ENCODE measurements around the gene CELSR1. TPM values are rescaled to one million over a fixed set of nuclear protein-coding genes. Genes with fewer than 3 reads are reported as not detected.

The CELSR1 gene
- total RNA-seq, 1 donor from 2014 or later = 8.9 TPM

GRCh38 chr22:46353483-46354105 lies 183.8 kb downstream of the CELSR1 start:
- Histone ChIP-seq H3K36me3 (peaks cover 83% of the 10 kb centered on the region), H3K27me3 (ENCODE audit: low read depth) (no peaks in the 10 kb centered on the region), H3K27ac (replicated peaks) (peak overlapping the region; percentile 91), H3K9me3 (replicated peaks) (no peaks in the 10 kb centered on the region), H3K4me1 (peaks cover 66% of the 10 kb centered on the region), H3K4me3 (no peak overlapping the region)
- no peak for TF ChIP-seq CTCF (IDR thresholded peaks at IDR 0.05; ENCODE audit: borderline replicate concordance)
- no peak for DNase-seq
- intact Hi-C loops (cut with micrococcal nuclease) = no loop called here

- peak overlapping the region; percentile 91 for H3K27ac ChIP-seq (replicated peaks)
- TF ChIP-seq CTCF (IDR thresholded peaks at IDR 0.05; ENCODE audit: borderline replicate concordance) = no peak
- H3K36me3 ChIP-seq = peaks cover 91% of the 10 kb centered on the region
- intact Hi-C loops (cut with micrococcal nuclease) = no loop called here
- no peaks in the 10 kb centered on the region for H3K27me3 ChIP-seq (ENCODE audit: low read depth)
- no peak overlapping the region for H3K4me3 ChIP-seq
- H3K4me1 ChIP-seq = peaks cover 74% of the 10 kb centered on the region
- peak; percentile 73 for DNase-seq
- H3K9me3 ChIP-seq (replicated peaks) = no peaks in the 10 kb centered on the region
These were observed 184.6 kb downstream of the CELSR1 start for GRCh38 chr22:46352691-46353386.

GRCh38 chr22:46352276-46352675 lies 185.1 kb downstream of the CELSR1 start:
- no peaks in the 10 kb centered on the region for H3K27me3 ChIP-seq (ENCODE audit: low read depth)
- no peaks in the 10 kb centered on the region for H3K9me3 ChIP-seq (replicated peaks)
- intact Hi-C loops (cut with micrococcal nuclease) = no loop called here
- H3K4me1 ChIP-seq = peaks cover 79% of the 10 kb centered on the region
- TF ChIP-seq CTCF (IDR thresholded peaks at IDR 0.05; ENCODE audit: borderline replicate concordance) = no peak
- peaks cover 96% of the 10 kb centered on the region for H3K36me3 ChIP-seq
- no peak for DNase-seq
- H3K4me3 ChIP-seq = no peak overlapping the region
- peak overlapping the region; percentile 91 for H3K27ac ChIP-seq (replicated peaks)

- Histone ChIP-seq H3K36me3 (peaks cover 96% of the 10 kb centered on the region), H3K27me3 (ENCODE audit: low read depth) (no peaks in the 10 kb centered on the region), H3K27ac (replicated peaks) (peak overlapping the region; percentile 91), H3K4me3 (no peak overlapping the region), H3K4me1 (peaks cover 84% of the 10 kb centered on the region), H3K9me3 (replicated peaks) (no peaks in the 10 kb centered on the region)
- intact Hi-C loops (cut with micrococcal nuclease) = no loop called here
- TF ChIP-seq CTCF (IDR thresholded peaks at IDR 0.05; ENCODE audit: borderline replicate concordance) = no peak
- no peak for DNase-seq
These were observed 185.7 kb downstream of the CELSR1 start for GRCh38 chr22:46351767-46352166.

GRCh38 chr22:46351131-46351735 lies 186.2 kb downstream of the CELSR1 start:
- DNase-seq = no peak
- H3K27ac ChIP-seq (replicated peaks) = peak overlapping the region; percentile 91
- intact Hi-C loops (cut with micrococcal nuclease) = no loop called here

More at GRCh38 chr22:46351131-46351735, 186.2 kb downstream of the CELSR1 start:
- Histone ChIP-seq H3K27me3 (ENCODE audit: low read depth) (no peaks in the 10 kb centered on the region), H3K4me1 (peaks cover 87% of the 10 kb centered on the region), H3K4me3 (no peak overlapping the region), H3K9me3 (replicated peaks) (no peaks in the 10 kb centered on the region), H3K36me3 (peaks cover 96% of the 10 kb centered on the region)
- TF ChIP-seq CTCF (IDR thresholded peaks at IDR 0.05; ENCODE audit: borderline replicate concordance) = no peak
